GM23248 (cell line): ENCODE results near the gene RPL26.

ENCODE experiments used
- EZH2 ChIP-seq: fragments of 200-600 bp; sonication (generic); IDR thresholded peaks from 2 replicates; pipeline ENCODE4 v1.6.1; 2018; ENCODE audit warnings: antibody characterized with exemption, mild to moderate bottlenecking; ENCODE audit not compliant: insufficient read depth, poor library complexity, severe bottlenecking
- EZH2phosphoT487 ChIP-seq: fragments of 200-600 bp; sonication (generic); IDR thresholded peaks from 2 replicates; pipeline ENCODE4 v1.6.1; 2018; ENCODE audit warnings: antibody characterized with exemption, moderate library complexity, mild to moderate bottlenecking, low read depth; ENCODE audit not compliant: insufficient read depth

- TF ChIP-seq EZH2 = no peak
- TF ChIP-seq EZH2phosphoT487 = no peak
These were observed 43.5 kb downstream of the RPL26 start, which contains the start of gene ODF4 for GRCh38 chr17:8339540-8339939.
